Bronchial epithelial cell (primary cell): ENCODE data around the gene PLEKHG4. TPM values are rescaled to one million over a fixed set of nuclear protein-coding genes. Genes with fewer than 3 reads are reported as not detected.

Experiments used
- DNase-seq: peaks from one replicate; pipeline ENCODE4 v3.0.0-alpha.2; 2010; ENCODE audit warnings: low read depth
- FAIRE-seq: peaks from 2 replicates; lab custom pipeline; 2011; peaks lifted over from hg19 to GRCh38; lab: Jason Lieb, UNC
- H3K27me3 ChIP-seq: 2 replicates; pipeline ENCODE4 v1.5.1; 2011; ENCODE audit warnings: low read length; ENCODE audit not compliant: control insufficient read depth, insufficient read depth
- H3K36me3 ChIP-seq: 2 replicates; pipeline ENCODE4 v1.5.1; 2011; ENCODE audit warnings: low read length; ENCODE audit not compliant: control insufficient read depth, insufficient read depth
- H3K4me3 ChIP-seq: 2 replicates; pipeline ENCODE4 v1.5.1; 2011; ENCODE audit warnings: mild to moderate bottlenecking, low read depth, low read length, control low read depth
- total RNA-seq: library from RNA; depleted of rRNA; stranded (reverse); fragments of >200 nt; gene quantifications from 2 replicates; pipeline ENCODE4 v1.2.1, GENCODE V29; 2014
- TF ChIP-seq, protein P1 (sequence below): IDR thresholded peaks from 2 replicates; pipeline ENCODE4 v1.5.1; 2011; ENCODE audit warnings: mild to moderate bottlenecking, moderate library complexity, low read length, control low read depth, inconsistent platforms; ENCODE audit not compliant: insufficient read depth, severe bottlenecking

The PLEKHG4 gene
- total RNA-seq, 1 donor from 2014 or later, result 11.6 TPM

DNA sequence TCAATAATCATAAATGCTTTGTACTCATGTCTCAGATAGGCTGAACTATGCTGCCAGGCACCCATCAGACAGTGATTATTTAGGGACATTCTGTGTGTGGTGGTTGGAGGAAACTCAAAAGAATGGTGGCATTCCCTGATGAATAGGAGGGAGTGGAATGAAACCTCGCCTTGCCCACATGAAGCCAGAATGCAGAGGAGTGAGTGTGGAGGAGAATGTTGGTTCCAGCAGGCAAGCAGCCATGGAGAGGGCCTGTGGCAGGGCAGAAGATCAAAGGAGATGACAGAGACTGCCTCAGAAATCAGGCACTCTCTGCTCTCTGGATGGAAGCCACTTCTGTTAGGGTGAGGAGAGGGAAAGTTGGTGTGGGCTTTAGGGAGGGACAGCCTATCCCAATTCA lies 24.7 kb downstream of the PLEKHG4 start:
- DNase-seq (no peak), FAIRE-seq (no peak)
- Histone ChIP-seq H3K27me3 (no peaks in the 10 kb centered on the region), H3K36me3 (no peaks in the 10 kb centered on the region), H3K4me3 (no peak overlapping the region)
- TF ChIP-seq, protein P1, sequence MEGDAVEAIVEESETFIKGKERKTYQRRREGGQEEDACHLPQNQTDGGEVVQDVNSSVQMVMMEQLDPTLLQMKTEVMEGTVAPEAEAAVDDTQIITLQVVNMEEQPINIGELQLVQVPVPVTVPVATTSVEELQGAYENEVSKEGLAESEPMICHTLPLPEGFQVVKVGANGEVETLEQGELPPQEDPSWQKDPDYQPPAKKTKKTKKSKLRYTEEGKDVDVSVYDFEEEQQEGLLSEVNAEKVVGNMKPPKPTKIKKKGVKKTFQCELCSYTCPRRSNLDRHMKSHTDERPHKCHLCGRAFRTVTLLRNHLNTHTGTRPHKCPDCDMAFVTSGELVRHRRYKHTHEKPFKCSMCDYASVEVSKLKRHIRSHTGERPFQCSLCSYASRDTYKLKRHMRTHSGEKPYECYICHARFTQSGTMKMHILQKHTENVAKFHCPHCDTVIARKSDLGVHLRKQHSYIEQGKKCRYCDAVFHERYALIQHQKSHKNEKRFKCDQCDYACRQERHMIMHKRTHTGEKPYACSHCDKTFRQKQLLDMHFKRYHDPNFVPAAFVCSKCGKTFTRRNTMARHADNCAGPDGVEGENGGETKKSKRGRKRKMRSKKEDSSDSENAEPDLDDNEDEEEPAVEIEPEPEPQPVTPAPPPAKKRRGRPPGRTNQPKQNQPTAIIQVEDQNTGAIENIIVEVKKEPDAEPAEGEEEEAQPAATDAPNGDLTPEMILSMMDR, result no peak

DNA sequence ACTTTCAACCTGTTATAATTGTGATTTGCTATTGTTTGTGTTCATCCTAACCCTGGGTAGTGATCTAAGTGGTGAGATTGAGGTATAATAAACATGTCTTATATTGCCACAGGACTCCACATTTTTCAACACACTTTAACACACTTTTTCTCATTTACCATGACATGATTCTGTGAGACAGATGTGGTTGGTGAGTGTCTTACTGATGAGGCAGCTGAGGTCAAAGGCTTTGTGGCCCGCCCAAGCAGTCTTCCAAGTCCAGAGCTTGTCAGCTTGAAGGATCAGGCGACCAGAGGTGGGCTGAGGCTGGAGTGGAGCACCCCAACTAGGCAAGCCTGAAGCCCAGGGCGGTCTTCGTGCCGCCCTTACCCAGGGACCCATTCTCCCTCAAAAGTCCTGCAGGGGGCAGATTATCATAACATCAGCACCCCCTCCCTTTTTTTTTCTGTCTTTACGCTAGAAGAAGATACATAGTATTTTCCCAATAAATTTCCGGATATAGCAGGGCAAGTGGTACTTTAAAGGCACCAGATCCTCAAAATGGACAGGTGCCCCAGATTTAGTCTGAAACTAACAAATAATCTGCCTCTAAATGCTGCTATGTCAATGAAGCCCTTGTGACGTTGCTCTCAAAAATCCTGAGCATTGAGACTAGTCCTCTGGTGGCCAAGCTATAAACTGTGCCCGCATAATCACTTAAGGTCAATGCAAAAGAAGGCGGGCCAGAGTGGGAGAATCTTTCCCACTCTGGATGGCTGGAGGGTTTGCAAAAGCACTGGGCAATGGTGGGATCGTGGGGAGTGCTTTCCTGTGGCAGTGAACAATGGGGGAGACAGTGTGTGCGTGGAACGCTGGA lies 26.1 kb downstream of the PLEKHG4 start:
- DNase-seq (no peak), FAIRE-seq (no peak)
- TF ChIP-seq, protein P1, result no peak
- Histone ChIP-seq H3K27me3 (no peaks in the 10 kb centered on the region), H3K36me3 (no peaks in the 10 kb centered on the region), H3K4me3 (no peak overlapping the region)

DNA sequence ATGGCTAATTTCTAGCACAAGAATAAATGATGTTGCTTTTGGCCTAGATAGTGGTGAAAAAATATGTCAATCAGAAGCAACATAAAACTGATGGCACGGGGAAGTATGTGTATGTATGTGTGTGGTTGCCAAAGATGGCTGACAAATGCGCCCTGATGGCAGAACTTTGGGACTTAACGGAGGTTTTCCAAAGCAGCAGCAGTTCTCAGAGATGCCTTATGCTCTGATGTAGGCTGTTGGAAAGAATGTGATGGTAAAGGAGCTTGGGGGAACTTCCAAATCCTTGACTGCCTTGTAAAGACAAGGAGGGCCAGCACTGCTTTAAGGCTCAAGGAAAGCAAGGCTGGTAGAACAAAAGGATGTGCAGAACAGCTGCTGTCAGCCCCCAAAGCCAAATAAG lies 31.2 kb downstream of the PLEKHG4 start:
- Histone ChIP-seq H3K4me3 (no peak overlapping the region), H3K36me3 (no peaks in the 10 kb centered on the region), H3K27me3 (no peaks in the 10 kb centered on the region)
- FAIRE-seq, result no peak
- DNase-seq, result no peak
- TF ChIP-seq, protein P1, result no peak

DNA sequence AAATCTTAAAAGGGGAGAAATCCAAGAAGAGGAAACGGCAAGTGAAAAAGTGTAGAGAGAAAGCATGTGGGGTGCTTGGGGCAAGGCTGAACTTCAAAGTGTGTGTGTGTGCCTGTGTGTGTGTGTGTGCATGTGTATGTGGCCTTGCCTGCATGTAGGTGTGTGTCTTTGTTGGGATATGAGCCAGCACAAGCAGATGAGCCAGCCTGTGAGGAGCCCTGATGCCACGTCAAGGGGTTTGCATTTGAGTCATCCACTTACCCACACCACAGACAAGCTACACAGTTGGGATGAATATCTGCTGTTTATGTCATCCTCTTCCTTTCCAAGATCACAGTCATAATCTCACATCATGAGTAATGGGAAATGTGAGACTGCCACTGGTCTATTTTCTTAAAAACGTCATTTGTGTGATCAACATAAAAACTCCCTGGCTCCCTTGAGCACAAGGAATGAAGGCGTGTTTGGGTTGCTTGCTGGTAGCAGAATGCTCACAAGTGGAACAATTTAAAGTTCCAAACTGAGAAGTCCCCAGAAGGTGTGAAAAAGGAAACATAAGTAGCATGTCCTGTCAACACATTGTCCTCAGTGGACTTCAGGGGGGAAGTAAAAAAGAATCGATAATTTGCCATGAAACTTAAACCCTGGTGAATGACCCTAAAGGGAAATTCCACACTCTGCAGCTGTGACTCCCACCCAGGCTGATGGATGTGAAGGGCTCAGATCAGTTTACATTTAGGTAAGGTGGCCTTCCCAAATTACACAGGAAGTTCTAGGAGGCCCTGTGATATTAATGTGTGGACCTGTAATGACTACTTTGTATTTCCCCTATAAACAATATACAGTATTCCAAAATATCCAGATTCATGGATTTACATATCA lies 32.5 kb downstream of the PLEKHG4 start:
- DNase-seq, result peak; percentile 100
- peak; percentile 92 for FAIRE-seq
- no peaks in the 10 kb centered on the region for H3K27me3 ChIP-seq
- TF ChIP-seq, protein P1, result no peak
- no peaks in the 10 kb centered on the region for H3K36me3 ChIP-seq
- H3K4me3 ChIP-seq, result no peak overlapping the region

GRCh38 chr16:67312719-67313118 lies 33.4 kb downstream of the PLEKHG4 start:
- Histone ChIP-seq H3K36me3 (no peaks in the 10 kb centered on the region), H3K4me3 (no peak overlapping the region), H3K27me3 (no peaks in the 10 kb centered on the region)
- TF ChIP-seq, protein P1, result no peak
- FAIRE-seq (no peak), DNase-seq (no peak)
